COLO668 (cell line): ENCODE results near the gene SASS6.
"Not testable (repeated sequence)": the region's sequence is repeated elsewhere in the genome, so short reads cannot be mapped to it uniquely, and the experiment has no call there.

Source experiments
- DNase-seq: peaks from one replicate; lab custom pipeline; 2025; ENCODE audit not compliant: unreplicated experiment; lab: John Stamatoyannopoulos, UW

Gene SASS6

DNA sequence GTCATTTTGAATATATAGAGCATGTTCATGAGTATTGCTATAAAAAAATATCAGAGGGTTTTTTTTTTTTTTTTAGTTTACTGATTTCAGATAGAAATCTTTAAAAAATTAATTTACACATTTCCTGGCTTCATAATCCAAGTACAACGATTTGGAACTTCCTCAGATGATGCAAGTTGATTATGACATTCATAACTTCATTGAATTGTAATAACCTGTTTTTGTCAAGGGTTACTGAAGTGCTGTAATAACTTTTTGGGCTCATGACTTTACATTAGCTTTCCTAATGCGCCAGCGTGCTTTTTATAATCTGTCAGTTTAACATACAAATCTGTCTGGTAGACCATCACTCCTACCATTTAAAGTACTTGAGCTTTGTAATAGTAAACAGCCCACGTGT, 81.3 kb downstream of the SASS6 start:
- no peak for DNase-seq

GRCh38 chr1:100050139-100050538, 82.6 kb downstream of the SASS6 start:
- no peak for DNase-seq

GRCh38 chr1:100047235-100047708, 85.5 kb downstream of the SASS6 start:
- DNase-seq = not testable (repeated sequence)

- DNase-seq = no peak
Observed at GRCh38 chr1:100045206-100045605, 87.5 kb downstream of the SASS6 start.

GRCh38 chr1:100039591-100039990, 93.1 kb downstream of the SASS6 start:
- no peak for DNase-seq

DNA sequence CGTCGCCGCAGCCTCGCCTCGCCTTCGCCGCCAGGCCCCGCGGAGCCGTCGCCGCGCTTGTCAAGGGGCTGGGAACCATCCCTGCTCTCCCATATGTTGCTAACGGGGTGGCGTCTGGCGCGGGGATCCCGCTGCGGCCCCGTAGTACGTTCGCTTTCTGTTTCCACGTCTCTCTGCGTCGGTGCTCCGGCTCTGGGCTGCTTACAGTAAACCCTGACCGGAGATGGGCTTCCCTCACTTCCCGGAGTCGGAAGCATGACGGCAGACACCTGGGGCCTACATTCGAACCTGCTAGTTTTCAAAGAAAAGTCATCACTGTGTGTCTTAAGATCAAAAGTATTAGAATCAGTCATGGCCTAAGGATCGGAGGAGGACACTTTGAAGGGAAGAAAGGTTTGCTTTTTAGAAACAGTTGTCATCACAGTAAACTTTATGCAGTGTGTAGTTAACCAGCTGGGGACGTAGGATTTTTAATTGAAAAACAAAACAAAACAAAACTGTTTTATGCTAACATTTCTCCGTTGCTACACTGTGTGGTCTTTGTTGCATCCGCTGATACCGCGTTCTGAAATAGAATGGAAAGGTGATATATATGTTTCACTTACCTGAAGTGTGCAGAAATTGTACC, 94.0 kb downstream of the SASS6 start:
- DNase-seq = peak; percentile 70

DNA sequence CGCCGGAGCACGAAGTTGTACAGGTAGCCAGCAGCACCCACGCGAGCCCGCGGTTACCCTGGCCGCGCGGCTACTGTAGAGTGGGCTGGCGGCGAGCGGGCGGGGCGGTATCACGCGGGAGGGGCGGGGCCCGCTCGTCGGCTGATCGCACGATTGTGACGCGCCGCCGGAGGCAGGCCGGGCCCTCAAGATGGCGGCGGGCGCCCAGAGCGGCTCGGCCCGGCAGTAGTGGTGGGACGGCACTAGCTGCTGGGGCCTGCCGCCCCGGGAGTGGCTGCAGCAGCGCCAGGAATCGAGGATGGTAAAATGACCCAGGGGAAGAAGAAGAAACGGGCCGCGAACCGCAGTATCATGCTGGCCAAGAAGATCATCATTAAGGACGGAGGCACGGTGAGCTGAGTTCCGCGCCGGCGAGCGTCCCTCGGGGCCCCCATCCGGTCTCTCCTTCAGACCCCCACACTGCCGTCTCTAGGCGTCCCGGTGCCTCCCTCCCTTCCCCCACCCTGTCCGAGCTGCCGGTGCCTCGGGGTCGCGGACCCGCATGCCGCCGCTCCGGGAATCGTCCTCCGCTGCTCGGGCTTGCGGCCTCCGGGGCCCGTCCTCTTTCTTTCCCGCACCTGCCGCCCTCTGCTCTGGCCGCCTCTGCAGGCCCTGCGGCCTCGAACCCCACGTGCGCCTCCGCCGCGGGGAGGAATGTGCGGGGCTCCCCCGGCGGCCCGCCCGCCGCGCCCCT, 94.6 kb downstream of the SASS6 start:
- DNase-seq = peak; percentile 97

DNA sequence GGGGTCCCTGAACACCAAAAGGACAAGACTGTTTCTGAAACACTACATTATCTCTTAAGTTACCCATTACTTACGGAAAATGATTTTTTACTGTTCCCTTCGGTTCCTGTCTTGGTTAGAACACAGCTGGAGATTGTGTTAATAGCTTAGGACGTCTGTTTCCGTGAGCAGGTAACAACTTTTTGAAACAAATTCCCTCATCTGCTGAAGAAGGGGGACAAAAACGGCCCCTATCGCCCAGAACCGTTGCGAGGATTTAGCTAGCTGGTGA, 95.1 kb downstream of the SASS6 start:
- no peak for DNase-seq

- peak; percentile 18 for DNase-seq
Observed at GRCh38 chr1:100036718-100037655, 95.7 kb downstream of the SASS6 start.

GRCh38 chr1:100035214-100035613, 97.5 kb downstream of the SASS6 start:
- DNase-seq = no peak

DNA sequence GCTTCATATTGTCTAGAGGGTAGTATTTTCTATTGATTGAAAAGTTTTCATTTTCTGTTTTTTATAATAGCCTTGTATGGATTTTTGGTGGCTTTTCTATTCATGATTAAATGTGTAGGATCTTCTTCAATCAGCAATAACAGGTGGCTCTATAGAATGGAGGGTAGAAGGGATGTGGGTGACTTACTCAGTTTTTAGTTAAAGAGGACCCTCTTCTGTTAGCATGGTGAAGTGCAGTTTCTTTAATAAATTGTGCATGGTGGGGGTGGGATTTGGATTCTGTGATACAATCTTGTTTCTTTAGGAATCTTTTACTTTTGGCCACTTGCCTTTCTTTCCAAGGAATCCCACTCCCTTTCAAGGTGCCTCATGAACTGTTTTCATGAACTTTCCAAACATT, 98.3 kb downstream of the SASS6 start:
- DNase-seq = no peak
